Measurements from ENCODE around the gene TMEM175.

Gene TMEM175

GRCh38 chr4:982291-982690 is 50.0 kb downstream of the TMEM175 start:
- H3K27me3 Mint-ChIP-seq (ENCODE audit: low read depth) = no peaks in the 10 kb centered on the region
- no peak overlapping the region for H3K4me3 Mint-ChIP-seq
- H3K27ac Mint-ChIP-seq = no peak overlapping the region
- no peaks in the 10 kb centered on the region for H3K9me3 Mint-ChIP-seq
- no peaks in the 10 kb centered on the region for H3K36me3 Mint-ChIP-seq (ENCODE audit: low read depth)
- H3K4me1 Mint-ChIP-seq (ENCODE audit: low read depth) = peaks cover 11% of the 10 kb centered on the region
- DNase-seq (ENCODE audit: low spot score) = no peak

GRCh38 chr4:982814-983213 is 50.6 kb downstream of the TMEM175 start:
- no peak for DNase-seq (ENCODE audit: low spot score)
- H3K27ac Mint-ChIP-seq = no peak overlapping the region
- H3K4me3 Mint-ChIP-seq = no peak overlapping the region
- H3K9me3 Mint-ChIP-seq = no peaks in the 10 kb centered on the region
- H3K27me3 Mint-ChIP-seq (ENCODE audit: low read depth) = no peaks in the 10 kb centered on the region
- H3K4me1 Mint-ChIP-seq (ENCODE audit: low read depth) = peaks cover 13% of the 10 kb centered on the region
- H3K36me3 Mint-ChIP-seq (ENCODE audit: low read depth) = no peaks in the 10 kb centered on the region

GRCh38 chr4:984336-985054 is 52.2 kb downstream of the TMEM175 start:
- Mint-ChIP-seq H3K4me3 (peak overlapping the region; percentile 91), H3K9me3 (no peaks in the 10 kb centered on the region), H3K27me3 (ENCODE audit: low read depth) (no peaks in the 10 kb centered on the region), H3K36me3 (ENCODE audit: low read depth) (no peaks in the 10 kb centered on the region), H3K27ac (no peak overlapping the region), H3K4me1 (ENCODE audit: low read depth) (peaks cover 13% of the 10 kb centered on the region)
- DNase-seq (ENCODE audit: low spot score) = no peak

- Mint-ChIP-seq H3K27ac (no peak overlapping the region), H3K9me3 (no peaks in the 10 kb centered on the region), H3K36me3 (ENCODE audit: low read depth) (no peaks in the 10 kb centered on the region), H3K27me3 (ENCODE audit: low read depth) (no peaks in the 10 kb centered on the region), H3K4me1 (ENCODE audit: low read depth) (peaks cover 13% of the 10 kb centered on the region), H3K4me3 (peak overlapping the region; percentile 91)
- peak; percentile 71 for DNase-seq (ENCODE audit: low spot score)
Measured at GRCh38 chr4:985123-985830, 53.0 kb downstream of the TMEM175 start.

GRCh38 chr4:986428-986878 is 54.2 kb downstream of the TMEM175 start:
- Mint-ChIP-seq H3K9me3 (no peaks in the 10 kb centered on the region), H3K4me1 (ENCODE audit: low read depth) (peaks cover 13% of the 10 kb centered on the region), H3K36me3 (ENCODE audit: low read depth) (no peaks in the 10 kb centered on the region), H3K27ac (peak overlapping the region; percentile 87), H3K4me3 (peak overlapping the region; percentile 91), H3K27me3 (ENCODE audit: low read depth) (no peaks in the 10 kb centered on the region)
- DNase-seq (ENCODE audit: low spot score) = no peak

- H3K27me3 Mint-ChIP-seq (ENCODE audit: low read depth) = no peaks in the 10 kb centered on the region
- H3K36me3 Mint-ChIP-seq (ENCODE audit: low read depth) = no peaks in the 10 kb centered on the region
- DNase-seq (ENCODE audit: low spot score) = peak; percentile 82
- H3K4me1 Mint-ChIP-seq (ENCODE audit: low read depth) = peaks cover 13% of the 10 kb centered on the region
- H3K9me3 Mint-ChIP-seq = no peaks in the 10 kb centered on the region
- peak within 1 kb of the TSS; percentile 91 for H3K4me3 Mint-ChIP-seq
- peak within 1 kb of the TSS; percentile 87 for H3K27ac Mint-ChIP-seq
Measured at GRCh38 chr4:986879-987623, 54.8 kb downstream of the TMEM175 start, which contains the start of gene IDUA. Gene IDUA (plus strand): TSS chr4:987044. CDS start chr4:987085, 41 bp downstream.

- H3K36me3 Mint-ChIP-seq (ENCODE audit: low read depth) = no peaks in the 10 kb centered on the region
- peaks cover 13% of the 10 kb centered on the region for H3K4me1 Mint-ChIP-seq (ENCODE audit: low read depth)
- peak overlapping the region; percentile 82 for H3K4me3 Mint-ChIP-seq
- DNase-seq (ENCODE audit: low spot score) = no peak
- H3K27me3 Mint-ChIP-seq (ENCODE audit: low read depth) = no peaks in the 10 kb centered on the region
- no peaks in the 10 kb centered on the region for H3K9me3 Mint-ChIP-seq
- H3K27ac Mint-ChIP-seq = peak overlapping the region; percentile 75
Measured at GRCh38 chr4:987624-988513, 55.6 kb downstream of the TMEM175 start.

- Mint-ChIP-seq H3K4me3 (no peak overlapping the region), H3K27ac (no peak overlapping the region), H3K36me3 (ENCODE audit: low read depth) (no peaks in the 10 kb centered on the region), H3K9me3 (no peaks in the 10 kb centered on the region), H3K27me3 (ENCODE audit: low read depth) (no peaks in the 10 kb centered on the region), H3K4me1 (ENCODE audit: low read depth) (peaks cover 13% of the 10 kb centered on the region)
- no peak for DNase-seq (ENCODE audit: low spot score)
Measured at GRCh38 chr4:988726-989721, 56.8 kb downstream of the TMEM175 start.

GRCh38 chr4:989722-990471 is 57.6 kb downstream of the TMEM175 start:
- H3K9me3 Mint-ChIP-seq = no peaks in the 10 kb centered on the region
- peaks cover 11% of the 10 kb centered on the region for H3K4me1 Mint-ChIP-seq (ENCODE audit: low read depth)
- DNase-seq (ENCODE audit: low spot score) = no peak
- H3K4me3 Mint-ChIP-seq = no peak overlapping the region
- no peak overlapping the region for H3K27ac Mint-ChIP-seq
- no peaks in the 10 kb centered on the region for H3K27me3 Mint-ChIP-seq (ENCODE audit: low read depth)
- no peaks in the 10 kb centered on the region for H3K36me3 Mint-ChIP-seq (ENCODE audit: low read depth)

- Mint-ChIP-seq H3K27ac (no peak overlapping the region), H3K36me3 (ENCODE audit: low read depth) (no peaks in the 10 kb centered on the region), H3K9me3 (no peaks in the 10 kb centered on the region), H3K4me3 (no peak overlapping the region), H3K4me1 (ENCODE audit: low read depth) (peaks cover 6% of the 10 kb centered on the region), H3K27me3 (ENCODE audit: low read depth) (no peaks in the 10 kb centered on the region)
- DNase-seq (ENCODE audit: low spot score) = no peak
Measured at GRCh38 chr4:990746-991367, 58.6 kb downstream of the TMEM175 start.

GRCh38 chr4:991451-992296 is 59.4 kb downstream of the TMEM175 start:
- DNase-seq (ENCODE audit: low spot score) = no peak
- Mint-ChIP-seq H3K27me3 (ENCODE audit: low read depth) (peaks cover 6% of the 10 kb centered on the region), H3K9me3 (no peaks in the 10 kb centered on the region), H3K4me1 (ENCODE audit: low read depth) (peaks cover 2% of the 10 kb centered on the region), H3K4me3 (no peak overlapping the region), H3K36me3 (ENCODE audit: low read depth) (no peaks in the 10 kb centered on the region), H3K27ac (no peak overlapping the region)
